Endodermal cell (in vitro differentiated cells): ENCODE results near the gene KIF1B. TPM values are rescaled to one million over a fixed set of nuclear protein-coding genes. Genes with fewer than 3 reads are reported as not detected.
"Not testable (repeated sequence)": the region's sequence is repeated elsewhere in the genome, so short reads cannot be mapped to it uniquely, and the experiment has no call there.

ENCODE experiments used
- DNase-seq: peaks from one replicate; pipeline ENCODE4 v3.0.0-alpha.2; 2017
- H3K27ac ChIP-seq: 2 replicates; pipeline ENCODE4 v1.5.1; 2013; ENCODE audit warnings: mild to moderate bottlenecking, low read depth, low read length, moderate library complexity
- H3K27me3 ChIP-seq: 2 replicates; pipeline ENCODE4 v1.6.1; 2013; ENCODE audit warnings: mild to moderate bottlenecking, low read length, moderate library complexity; ENCODE audit not compliant: insufficient read depth, control insufficient read depth, poor library complexity, severe bottlenecking
- H3K36me3 ChIP-seq: 2 replicates; pipeline ENCODE4 v1.7.0; 2013; ENCODE audit warnings: mild to moderate bottlenecking, low read length, moderate library complexity; ENCODE audit not compliant: control insufficient read depth, insufficient read depth
- H3K4me1 ChIP-seq: one replicate; pipeline ENCODE4 v1.7.0; 2013; ENCODE audit warnings: low read length; ENCODE audit not compliant: control insufficient read depth, insufficient read depth
- H3K4me3 ChIP-seq: 2 replicates; pipeline ENCODE4 v1.5.1; 2013; ENCODE audit warnings: mild to moderate bottlenecking, low read length, moderate library complexity
- H3K9ac ChIP-seq: 2 replicates; pipeline ENCODE4 v1.6.1; 2013; ENCODE audit warnings: mild to moderate bottlenecking, low read length, moderate library complexity; ENCODE audit not compliant: poor library complexity, severe bottlenecking; ENCODE audit errors: extremely low read depth
- H3K9me3 ChIP-seq: 2 replicates; pipeline ENCODE4 v1.6.1; 2013; ENCODE audit warnings: mild to moderate bottlenecking, low read length, moderate library complexity; ENCODE audit not compliant: control insufficient read depth
- H3K27ac Mint-ChIP-seq: 2 replicates; pipeline ENCODE4 v1.8.0; 2020; ENCODE audit warnings: mixed read lengths
- H3K27me3 Mint-ChIP-seq: 2 replicates; pipeline ENCODE4 v1.8.0; 2021; ENCODE audit warnings: mild to moderate bottlenecking, mixed read lengths; ENCODE audit not compliant: insufficient read depth
- H3K36me3 Mint-ChIP-seq: 2 replicates; pipeline ENCODE4 v1.8.0; 2020; ENCODE audit warnings: low read depth, mixed read lengths
- H3K4me1 Mint-ChIP-seq: 2 replicates; pipeline ENCODE4 v1.8.0; 2020; ENCODE audit warnings: mixed read lengths
- H3K4me3 Mint-ChIP-seq: 2 replicates; pipeline ENCODE4 v1.8.0; 2020; ENCODE audit warnings: mild to moderate bottlenecking, moderate library complexity, mixed read lengths
- H3K9me3 Mint-ChIP-seq: 2 replicates; pipeline ENCODE4 v1.8.0; 2020; ENCODE audit warnings: mild to moderate bottlenecking, mixed read lengths
- CTCF ChIP-seq: fragments of 200-600 bp; sonication (generic); conservative IDR thresholded peaks from 2 replicates; pipeline ENCODE4 v1.5.0; 2021; ENCODE audit warnings: antibody characterized with exemption, mild to moderate bottlenecking
- WGBS, 2 experiments: methylation state at CpG; one replicate each; pipeline versions ENCODE4 v1.1.5 to v1.1.7; 2013; ENCODE audit warnings: missing lambda C conversion rate in 2 of 2, mixed read lengths in 1 of 2; ENCODE audit not compliant: insufficient coverage in 1 of 2, insufficient read length in 1 of 2; 5-methylcytosine and 5-hydroxymethylcytosine counted together
- total RNA-seq, 2 donors: library from RNA; stranded (reverse); fragmentation: NEBNext Ultra II Directional in 1 of 2; extraction: Animal tissue kit (Norgen Biotek cat#: 25700) in 1 of 2; gene quantifications; 2 replicates in 1 of 2; 3 replicates in 1 of 2; pipeline ENCODE4 v1.2.1, GENCODE V29; 2021

Gene KIF1B
- total RNA-seq, 2 donors from 2014 or later, result 71.5 to 74.2 TPM

- H3K27ac ChIP-seq, result no peak overlapping the region
- H3K9me3 ChIP-seq, result no peaks in the 10 kb centered on the region
- 94 to 100% methylated on average over 2 of the region's 2 CpGs for WGBS, 2 experiments
- Mint-ChIP-seq H3K36me3 (peaks cover 80% of the 10 kb centered on the region), H3K9me3 (no peaks in the 10 kb centered on the region), H3K4me1 (no peaks in the 10 kb centered on the region), H3K27ac (no peak overlapping the region), H3K4me3 (no peak overlapping the region), H3K27me3 (no peaks in the 10 kb centered on the region)
- no peaks in the 10 kb centered on the region for H3K4me1 ChIP-seq
- H3K36me3 ChIP-seq, result peaks cover 98% of the 10 kb centered on the region
- H3K27me3 ChIP-seq, result no peaks in the 10 kb centered on the region
- no peak overlapping the region for H3K9ac ChIP-seq
- DNase-seq, result no peak
- no peak for TF ChIP-seq CTCF
- no peak overlapping the region for H3K4me3 ChIP-seq
Observed at GRCh38 chr1:10407201-10407600, 196.8 kb downstream of the KIF1B start.

GRCh38 chr1:10415211-10415930 lies 205.0 kb downstream of the KIF1B start:
- no peak overlapping the region for H3K4me3 ChIP-seq
- H3K4me3 Mint-ChIP-seq, result no peak overlapping the region
- H3K27me3 ChIP-seq, result no peaks in the 10 kb centered on the region
- no peak for TF ChIP-seq CTCF
- H3K9me3 Mint-ChIP-seq, result no peaks in the 10 kb centered on the region
- WGBS, 2 experiments, result 91% methylated on average over 6 of the region's 6 CpGs; no CpG with 5 or more reads in 1 of the 2 experiments
- DNase-seq, result peak; percentile 80
- no peak overlapping the region for H3K9ac ChIP-seq
- H3K27ac Mint-ChIP-seq, result peak overlapping the region; percentile 84
- peaks cover 6% of the 10 kb centered on the region for H3K4me1 Mint-ChIP-seq
- H3K27ac ChIP-seq, result no peak overlapping the region
- H3K27me3 Mint-ChIP-seq, result no peaks in the 10 kb centered on the region
- H3K36me3 Mint-ChIP-seq, result peaks cover 83% of the 10 kb centered on the region
- no peaks in the 10 kb centered on the region for H3K9me3 ChIP-seq
- peaks cover 95% of the 10 kb centered on the region for H3K36me3 ChIP-seq
- H3K4me1 ChIP-seq, result no peaks in the 10 kb centered on the region

GRCh38 chr1:10415967-10416366 lies 205.6 kb downstream of the KIF1B start:
- not testable (repeated sequence) for H3K27me3 ChIP-seq, H3K9me3 Mint-ChIP-seq, H3K27ac ChIP-seq, H3K4me1 ChIP-seq, DNase-seq, H3K9me3 ChIP-seq, H3K4me3 Mint-ChIP-seq, H3K4me1 Mint-ChIP-seq, H3K9ac ChIP-seq, H3K27me3 Mint-ChIP-seq, H3K4me3 ChIP-seq
- H3K36me3 ChIP-seq, result peaks cover 95% of the 10 kb centered on the region
- WGBS, 2 experiments, result 100% methylated on average over 1 of the region's 1 CpG; no CpG with 5 or more reads in 1 of the 2 experiments
- H3K27ac Mint-ChIP-seq, result peak overlapping the region; percentile 56
- peaks cover 87% of the 10 kb centered on the region for H3K36me3 Mint-ChIP-seq

- H3K27me3 ChIP-seq, H3K4me3 Mint-ChIP-seq, H3K4me1 ChIP-seq, H3K27me3 Mint-ChIP-seq, H3K27ac Mint-ChIP-seq, H3K4me3 ChIP-seq, H3K9me3 Mint-ChIP-seq, H3K9ac ChIP-seq, H3K9me3 ChIP-seq, H3K4me1 Mint-ChIP-seq, DNase-seq, H3K27ac ChIP-seq: not testable (repeated sequence)
- H3K36me3 ChIP-seq, result peaks cover 69% of the 10 kb centered on the region
- H3K36me3 Mint-ChIP-seq, result peaks cover 77% of the 10 kb centered on the region
- WGBS, 2 experiments, result 97% methylated on average over 6 of the region's 8 CpGs
Observed at GRCh38 chr1:10418741-10419140, 208.4 kb downstream of the KIF1B start.
